SK-N-SH treated with all-trans-retinoic acid at 6 μM for 48 hours (cell line): Measurements from ENCODE around the gene TUBA4A.
"Not testable (repeated sequence)": the region's sequence is repeated elsewhere in the genome, so short reads cannot be mapped to it uniquely, and the experiment has no call there.

Experiments used
- ATAC-seq: fragments of 200-7000 bp; cut with Tn5 transposase; 3 replicates; pipeline ENCODE4 v1.9.1; 2020; ENCODE audit warnings: mild to moderate bottlenecking, moderate library complexity
- CSDC2 ChIP-seq: fragments of 250-450 bp; sonication (Bioruptor Pico); IDR thresholded peaks from 2 replicates; pipeline ENCODE4 v1.5.0; 2020; ENCODE audit warnings: mild to moderate bottlenecking, moderate library complexity
- CSRNP3 ChIP-seq: fragments of 250-450 bp; sonication (Bioruptor Pico); IDR thresholded peaks from 2 replicates; pipeline ENCODE4 v1.5.1; 2021; ENCODE audit warnings: mild to moderate bottlenecking, moderate library complexity
- ESRRG ChIP-seq: fragments of 250-450 bp; sonication (Bioruptor Pico); IDR thresholded peaks from 2 replicates; pipeline ENCODE4 v1.6.1; 2021; ENCODE audit warnings: mild to moderate bottlenecking
- GLIS3 ChIP-seq: fragments of 250-450 bp; sonication (Bioruptor Pico); IDR thresholded peaks from 2 replicates; pipeline ENCODE4 v1.5.0; 2020; ENCODE audit warnings: mild to moderate bottlenecking, moderate library complexity
- ISL1 ChIP-seq: fragments of 250-450 bp; sonication (Bioruptor Pico); IDR thresholded peaks from 2 replicates; pipeline ENCODE4 v2.1.2; 2022; ENCODE audit warnings: mild to moderate bottlenecking, moderate library complexity
- OSR1 ChIP-seq: fragments of 250-450 bp; sonication (Bioruptor Pico); IDR thresholded peaks from 2 replicates; pipeline ENCODE4 v1.8.0; 2022; ENCODE audit warnings: moderate library complexity, mild to moderate bottlenecking, inconsistent platforms
- PPARA ChIP-seq: fragments of 250-450 bp; sonication (Bioruptor Pico); IDR thresholded peaks from 2 replicates; pipeline ENCODE4 v1.5.0; 2020; ENCODE audit warnings: mild to moderate bottlenecking, borderline replicate concordance
- RARB ChIP-seq: fragments of 250-450 bp; sonication (Bioruptor Pico); IDR thresholded peaks from 2 replicates; pipeline ENCODE4 v1.8.0; 2021; ENCODE audit warnings: mild to moderate bottlenecking, moderate library complexity
- SNAI2 ChIP-seq: fragments of 250-450 bp; sonication (Bioruptor Pico); IDR thresholded peaks from 2 replicates; pipeline ENCODE4 v1.5.0; 2020; ENCODE audit warnings: mild to moderate bottlenecking, moderate library complexity
- TCF4 ChIP-seq: fragments of 250-450 bp; sonication (Bioruptor Pico); IDR thresholded peaks from 2 replicates; pipeline ENCODE4 v1.8.0; 2021; ENCODE audit warnings: mild to moderate bottlenecking, moderate library complexity, borderline replicate concordance
- TOX ChIP-seq: fragments of 250-450 bp; sonication (Bioruptor Pico); IDR thresholded peaks from 2 replicates; pipeline ENCODE4 v1.8.0; 2021; ENCODE audit warnings: mild to moderate bottlenecking, moderate library complexity, borderline replicate concordance
- ZFP3 ChIP-seq: fragments of 250-450 bp; sonication (Bioruptor Pico); IDR thresholded peaks from 2 replicates; pipeline ENCODE4 v1.5.0; 2020; ENCODE audit warnings: mild to moderate bottlenecking, moderate library complexity
- ZNF565 ChIP-seq: fragments of 450-650 bp; formaldehyde crosslinking; conservative IDR thresholded peaks from 2 replicates; pipeline ENCODE4 v1.5.0; 2020; ENCODE audit warnings: low read depth, mild to moderate bottlenecking, moderate library complexity
- ZNF70 ChIP-seq: fragments of 450-650 bp; formaldehyde crosslinking; IDR thresholded peaks from 2 replicates; pipeline ENCODE4 v1.5.0; 2020; ENCODE audit warnings: mild to moderate bottlenecking, moderate library complexity
- ZNF8 ChIP-seq: fragments of 450-650 bp; formaldehyde crosslinking; IDR thresholded peaks from 2 replicates; pipeline ENCODE4 v1.5.0; 2020; ENCODE audit warnings: mild to moderate bottlenecking, moderate library complexity
- TF ChIP-seq, protein P1 (sequence below): fragments of 250-450 bp; sonication (Bioruptor Pico); IDR thresholded peaks from 2 replicates; pipeline ENCODE4 v1.5.0; 2020; ENCODE audit warnings: mild to moderate bottlenecking, moderate library complexity

The TUBA4A gene

DNA sequence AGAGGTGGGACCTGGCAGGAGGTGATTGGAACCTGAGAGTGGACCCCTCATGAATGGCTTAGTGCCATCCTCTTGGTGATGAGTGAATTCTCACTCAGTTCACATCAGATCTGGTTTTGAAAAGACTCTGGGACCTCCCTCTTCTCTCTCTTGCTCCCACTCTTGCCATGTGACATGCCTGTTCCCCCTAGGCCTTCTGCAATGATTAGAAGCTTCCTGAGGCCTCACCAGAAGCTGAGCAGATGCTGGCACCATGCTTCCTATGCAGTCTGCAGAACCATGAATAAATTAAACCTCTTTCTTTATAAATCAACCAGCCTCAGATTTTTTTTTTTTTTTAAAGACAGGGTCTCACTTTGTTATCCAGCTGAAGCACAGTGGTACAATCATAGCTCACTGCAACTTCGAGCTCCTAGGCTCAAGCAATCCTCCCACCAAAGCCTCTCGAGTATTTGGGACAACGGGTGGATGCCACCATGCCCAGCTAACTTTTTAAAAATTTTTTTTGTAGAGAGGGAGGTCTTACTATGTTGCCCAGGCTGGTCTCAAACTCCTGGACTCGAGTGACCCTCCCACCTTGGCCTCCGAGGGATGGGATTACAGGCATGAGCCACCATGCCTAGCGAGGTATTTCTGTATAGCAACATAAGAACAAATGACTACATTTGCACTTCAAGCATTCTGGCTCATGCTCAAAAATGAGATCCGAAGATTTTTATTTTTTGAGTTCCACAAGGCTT lies 49.1 kb downstream of the TUBA4A start:
- TF ChIP-seq ZNF8 (no peak), SNAI2 (no peak), ZNF565 (CRISPR knock-in tag) (no peak), RARB (CRISPR knock-in tag) (no peak), PPARA (CRISPR knock-in tag) (no peak), ZFP3 (CRISPR knock-in tag) (no peak), OSR1 (CRISPR knock-in tag) (no peak), TCF4 (CRISPR knock-in tag) (no peak), ESRRG (CRISPR knock-in tag) (no peak), GLIS3 (CRISPR knock-in tag) (no peak), ZNF70 (CRISPR knock-in tag) (no peak), CSDC2 (CRISPR knock-in tag) (no peak), ISL1 (CRISPR knock-in tag) (no peak), TOX (CRISPR knock-in tag) (no peak), CSRNP3 (CRISPR knock-in tag) (no peak)
- TF ChIP-seq, protein P1, sequence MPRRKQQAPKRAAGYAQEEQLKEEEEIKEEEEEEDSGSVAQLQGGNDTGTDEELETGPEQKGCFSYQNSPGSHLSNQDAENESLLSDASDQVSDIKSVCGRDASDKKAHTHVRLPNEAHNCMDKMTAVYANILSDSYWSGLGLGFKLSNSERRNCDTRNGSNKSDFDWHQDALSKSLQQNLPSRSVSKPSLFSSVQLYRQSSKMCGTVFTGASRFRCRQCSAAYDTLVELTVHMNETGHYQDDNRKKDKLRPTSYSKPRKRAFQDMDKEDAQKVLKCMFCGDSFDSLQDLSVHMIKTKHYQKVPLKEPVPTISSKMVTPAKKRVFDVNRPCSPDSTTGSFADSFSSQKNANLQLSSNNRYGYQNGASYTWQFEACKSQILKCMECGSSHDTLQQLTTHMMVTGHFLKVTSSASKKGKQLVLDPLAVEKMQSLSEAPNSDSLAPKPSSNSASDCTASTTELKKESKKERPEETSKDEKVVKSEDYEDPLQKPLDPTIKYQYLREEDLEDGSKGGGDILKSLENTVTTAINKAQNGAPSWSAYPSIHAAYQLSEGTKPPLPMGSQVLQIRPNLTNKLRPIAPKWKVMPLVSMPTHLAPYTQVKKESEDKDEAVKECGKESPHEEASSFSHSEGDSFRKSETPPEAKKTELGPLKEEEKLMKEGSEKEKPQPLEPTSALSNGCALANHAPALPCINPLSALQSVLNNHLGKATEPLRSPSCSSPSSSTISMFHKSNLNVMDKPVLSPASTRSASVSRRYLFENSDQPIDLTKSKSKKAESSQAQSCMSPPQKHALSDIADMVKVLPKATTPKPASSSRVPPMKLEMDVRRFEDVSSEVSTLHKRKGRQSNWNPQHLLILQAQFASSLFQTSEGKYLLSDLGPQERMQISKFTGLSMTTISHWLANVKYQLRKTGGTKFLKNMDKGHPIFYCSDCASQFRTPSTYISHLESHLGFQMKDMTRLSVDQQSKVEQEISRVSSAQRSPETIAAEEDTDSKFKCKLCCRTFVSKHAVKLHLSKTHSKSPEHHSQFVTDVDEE (CRISPR knock-in tag), result no peak
- ATAC-seq, result no peak

GRCh38 chr2:219201331-219201730 lies 52.4 kb downstream of the TUBA4A start:
- ATAC-seq, result not testable (repeated sequence)

- ATAC-seq, result not testable (repeated sequence)
Measured at GRCh38 chr2:219200502-219201326, 53.0 kb downstream of the TUBA4A start.
